Keratinocyte (primary cell): ENCODE data around the gene OR10H1. TPM values are rescaled to one million over a fixed set of nuclear protein-coding genes. Genes with fewer than 3 reads are reported as not detected.

ENCODE experiments used
- DNase-seq: peaks from one replicate; pipeline ENCODE4 v3.0.0-alpha.2; 2011; ENCODE audit warnings: low read depth, missing footprints, low spot score
- FAIRE-seq: peaks from 2 replicates; lab custom pipeline; 2011; peaks lifted over from hg19 to GRCh38; lab: Jason Lieb, UNC
- H2AFZ ChIP-seq: 2 replicates; pipeline ENCODE4 v1.6.0; 2012; ENCODE audit warnings: low read length, control low read depth, inconsistent platforms; ENCODE audit not compliant: control insufficient read depth
- H3K27ac ChIP-seq: 2 replicates; pipeline ENCODE4 v1.5.1; 2011; ENCODE audit warnings: low read length; ENCODE audit not compliant: control insufficient read depth, insufficient read depth
- H3K27me3 ChIP-seq: 3 replicates; pipeline ENCODE4 v1.6.0; 2011; ENCODE audit warnings: low read length; ENCODE audit not compliant: control insufficient read depth, insufficient read depth; ENCODE audit errors: extremely low read depth
- H3K36me3 ChIP-seq, 2 experiments: 2 replicates in 1 of 2; 3 replicates in 1 of 2; pipeline ENCODE4 v1.5.1; 2011; ENCODE audit warnings: low read length in 2 of 2, mild to moderate bottlenecking in 1 of 2; ENCODE audit not compliant: control insufficient read depth in 2 of 2, insufficient read depth in 2 of 2; ENCODE audit errors: extremely low read depth in 1 of 2
- H3K4me1 ChIP-seq: 3 replicates; pipeline ENCODE4 v1.5.1; 2011; ENCODE audit warnings: low read length; ENCODE audit not compliant: control insufficient read depth, insufficient read depth; ENCODE audit errors: extremely low read depth
- H3K4me2 ChIP-seq: 3 replicates; pipeline ENCODE4 v1.6.0; 2011; ENCODE audit warnings: low read depth, low read length; ENCODE audit not compliant: control insufficient read depth, insufficient read depth; ENCODE audit errors: extremely low read depth
- H3K4me3 ChIP-seq, 3 experiments: fragments of 200-600 bp in 1 of 3; sonication (generic) in 1 of 3; 2 replicates in 2 of 3; 3 replicates in 1 of 3; pipeline ENCODE4 v1.5.1; 2011 to 2016; ENCODE audit warnings: low read length in 3 of 3, mild to moderate bottlenecking in 3 of 3, control low read depth in 2 of 3, inconsistent platforms in 1 of 3, low read depth in 1 of 3, mixed read lengths in 1 of 3, mixed run types in 1 of 3, moderate library complexity in 1 of 3; ENCODE audit not compliant: control insufficient read depth in 2 of 3, insufficient read depth in 2 of 3; ENCODE audit errors: extremely low read depth in 1 of 3
- H3K79me2 ChIP-seq: 2 replicates; pipeline ENCODE4 v1.6.0; 2012; ENCODE audit warnings: low read length; ENCODE audit not compliant: control insufficient read depth, insufficient read depth
- H3K9ac ChIP-seq: 3 replicates; pipeline ENCODE4 v1.6.0; 2011; ENCODE audit warnings: low read length; ENCODE audit not compliant: control insufficient read depth, insufficient read depth; ENCODE audit errors: extremely low read depth
- H3K9me1 ChIP-seq: 3 replicates; pipeline ENCODE4 v1.6.0; 2011; ENCODE audit warnings: low read length; ENCODE audit not compliant: control insufficient read depth, insufficient read depth; ENCODE audit errors: extremely low read depth
- H3K9me3 ChIP-seq: 2 replicates; pipeline ENCODE4 v1.5.1; 2012; ENCODE audit warnings: low read depth, low read length; ENCODE audit not compliant: control insufficient read depth
- H4K20me1 ChIP-seq: 3 replicates; pipeline ENCODE4 v1.6.0; 2011; ENCODE audit warnings: low read length; ENCODE audit not compliant: control insufficient read depth, insufficient read depth; ENCODE audit errors: extremely low read depth
- EZH2 ChIP-seq: IDR thresholded peaks from one replicate; pipeline ENCODE4 v1.6.1; 2012; ENCODE audit warnings: inconsistent platforms, mild to moderate bottlenecking, low read length, moderate library complexity
- dilution Hi-C: fragments of 300-500 bp; cut with MboI; formaldehyde crosslinking; loops from one replicate; pipeline ENCODE4 v1.7.0; 2020; ENCODE audit warnings: low sequenced_read_pairs; ENCODE audit not compliant: extremely low pct_ligation_motif_present
- polyA plus RNA-seq, 5 experiments: library from polyadenylated mRNA; depleted of rRNA in 3 of 5; stranded (reverse) in 3 of 5; stranded (forward) in 1 of 5; unstranded in 1 of 5; fragments of >200 nt; gene quantifications; 1 replicate in 1 of 5; 2 replicates in 3 of 5; 3 replicates in 1 of 5; pipeline versions ENCODE4 v1.2.1 to v1.2.3, GENCODE V29; 2011 to 2012; ENCODE audit warnings: missing spikeins in 2 of 5, low read depth in 1 of 5, low replicate concordance in 1 of 5
- TF ChIP-seq, protein P1 (sequence below), 3 experiments: IDR thresholded peaks in 1 of 3; conservative IDR thresholded peaks in 1 of 3; optimal IDR thresholded peaks in 1 of 3; 2 replicates in 2 of 3; 3 replicates in 1 of 3; pipeline versions ENCODE3 to v1.5.1; 2011; ENCODE audit warnings: low read length in 3 of 3, mild to moderate bottlenecking in 3 of 3, moderate library complexity in 2 of 3, control low read depth in 1 of 3, inconsistent platforms in 1 of 3; ENCODE audit not compliant: insufficient read depth in 2 of 3; ENCODE audit errors: extremely low read depth in 1 of 3

OR10H1 gene
- polyA plus RNA-seq, 1 donor (not counting 4 experiments of a cell fraction or from before 2014, with no cell fraction given), result not detected

- Histone ChIP-seq H3K4me2 (no peak overlapping the region), H3K27me3 (peaks cover 6% of the 10 kb centered on the region), H3K4me3 (no peak overlapping the region), H3K4me1 (peaks cover 2% of the 10 kb centered on the region), H3K9me1 (no peaks in the 10 kb centered on the region), H3K27ac (no peak overlapping the region), H2AFZ (no peak overlapping the region), H3K9me3 (no peaks in the 10 kb centered on the region), H3K36me3 (no peaks in the 10 kb centered on the region), H4K20me1 (no peaks in the 10 kb centered on the region), H3K9ac (no peak overlapping the region), H3K79me2 (no peaks in the 10 kb centered on the region)
- TF ChIP-seq EZH2, result no peak
- TF ChIP-seq, protein P1, sequence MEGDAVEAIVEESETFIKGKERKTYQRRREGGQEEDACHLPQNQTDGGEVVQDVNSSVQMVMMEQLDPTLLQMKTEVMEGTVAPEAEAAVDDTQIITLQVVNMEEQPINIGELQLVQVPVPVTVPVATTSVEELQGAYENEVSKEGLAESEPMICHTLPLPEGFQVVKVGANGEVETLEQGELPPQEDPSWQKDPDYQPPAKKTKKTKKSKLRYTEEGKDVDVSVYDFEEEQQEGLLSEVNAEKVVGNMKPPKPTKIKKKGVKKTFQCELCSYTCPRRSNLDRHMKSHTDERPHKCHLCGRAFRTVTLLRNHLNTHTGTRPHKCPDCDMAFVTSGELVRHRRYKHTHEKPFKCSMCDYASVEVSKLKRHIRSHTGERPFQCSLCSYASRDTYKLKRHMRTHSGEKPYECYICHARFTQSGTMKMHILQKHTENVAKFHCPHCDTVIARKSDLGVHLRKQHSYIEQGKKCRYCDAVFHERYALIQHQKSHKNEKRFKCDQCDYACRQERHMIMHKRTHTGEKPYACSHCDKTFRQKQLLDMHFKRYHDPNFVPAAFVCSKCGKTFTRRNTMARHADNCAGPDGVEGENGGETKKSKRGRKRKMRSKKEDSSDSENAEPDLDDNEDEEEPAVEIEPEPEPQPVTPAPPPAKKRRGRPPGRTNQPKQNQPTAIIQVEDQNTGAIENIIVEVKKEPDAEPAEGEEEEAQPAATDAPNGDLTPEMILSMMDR (optimal IDR thresholded peaks at IDR 0.05 in 1 of 3, IDR thresholded peaks at IDR 0.05 in 1 of 3, conservative IDR thresholded peaks at IDR 0.05 in 1 of 3; ENCODE audit: extremely low read depth in 1 of 3, insufficient read depth in 2 of 3, low read length in 3 of 3), result no peak
- FAIRE-seq, result no peak
- DNase-seq, result no peak
- dilution Hi-C loops, result no loop called here
Observed at GRCh38 chr19:15843203-15843893, 27.9 kb upstream of the OR10H1 start.

GRCh38 chr19:15841875-15842569 lies 26.6 kb upstream of the OR10H1 start:
- H3K27me3 ChIP-seq, result peaks cover 6% of the 10 kb centered on the region
- no peak for TF ChIP-seq EZH2
- TF ChIP-seq, protein P1 (optimal IDR thresholded peaks at IDR 0.05 in 1 of 3, IDR thresholded peaks at IDR 0.05 in 1 of 3, conservative IDR thresholded peaks at IDR 0.05 in 1 of 3; ENCODE audit: extremely low read depth in 1 of 3, insufficient read depth in 2 of 3, low read length in 3 of 3), result peak in 2 of 3 experiments; percentile 35 to 49
- dilution Hi-C loops, result no loop called here
- no peak overlapping the region for H3K4me2 ChIP-seq
- DNase-seq (no peak), FAIRE-seq (no peak)
- H3K9me3 ChIP-seq, result no peaks in the 10 kb centered on the region
- H3K9ac ChIP-seq, result no peak overlapping the region
- H3K27ac ChIP-seq, result no peak overlapping the region
- H3K4me1 ChIP-seq, result peaks cover 10% of the 10 kb centered on the region
- no peaks in the 10 kb centered on the region for H3K9me1 ChIP-seq
- H4K20me1 ChIP-seq, result no peaks in the 10 kb centered on the region
- no peak overlapping the region for H3K4me3 ChIP-seq
- H3K36me3 ChIP-seq, result no peaks in the 10 kb centered on the region
- H3K79me2 ChIP-seq, result no peaks in the 10 kb centered on the region
- no peak overlapping the region for H2AFZ ChIP-seq
